ENCODE data around the gene GPR45. TPM values are rescaled to one million over a fixed set of nuclear protein-coding genes. Genes with fewer than 3 reads are reported as not detected.

GPR45 gene
- total and polyA plus RNA-seq, 2 of the 13 experiments (the other 11 are each of a cell fraction or from before 2014, with no cell fraction given), result not detected

DNA sequence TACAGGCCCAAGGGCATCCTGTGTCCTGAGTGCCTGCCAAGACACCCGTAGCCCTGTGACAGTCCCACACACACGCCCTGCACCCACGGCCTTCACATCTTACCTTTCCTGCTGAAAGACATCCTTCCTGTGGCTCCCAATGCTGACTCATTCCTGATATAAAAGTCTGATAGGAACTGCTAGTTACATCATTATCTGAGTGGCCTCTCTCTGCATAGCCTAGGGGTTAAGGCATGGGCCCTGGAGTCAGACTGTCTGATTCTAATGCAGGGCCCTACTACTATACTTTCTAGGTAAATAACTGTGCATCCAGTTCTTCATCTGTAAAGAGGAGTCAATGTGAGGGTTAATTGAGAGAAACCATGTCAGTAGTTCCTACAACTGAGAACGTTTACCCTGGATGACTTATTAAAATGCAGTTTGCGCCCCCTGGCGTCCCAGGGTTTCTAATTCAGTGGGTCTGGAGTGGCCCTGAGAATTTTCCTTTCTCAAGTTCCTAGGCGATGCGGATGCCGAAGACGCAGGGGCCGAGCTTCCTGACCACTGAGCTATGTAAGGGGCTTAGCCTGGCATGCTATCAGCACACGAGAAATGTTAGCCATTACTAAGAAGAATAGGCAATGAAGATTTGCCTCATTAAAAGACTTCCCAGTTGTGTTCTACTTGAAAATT, 6.0 kb upstream of the GPR45 start (continued):
- TF ChIP-seq SYNCRIP (IDR thresholded peaks at IDR 0.05; ENCODE audit: insufficient read depth, low read depth, low read length) (no peak), ZNF652 (CRISPR knock-in tag; IDR thresholded peaks at IDR 0.05; ENCODE audit: borderline replicate concordance, low read depth) (no peak), FUBP1 (CRISPR knock-in tag; IDR thresholded peaks at IDR 0.05; ENCODE audit: borderline replicate concordance) (no peak), CCAR2 (optimal IDR thresholded peaks at IDR 0.05; ENCODE audit: low read depth, low read length) (no peak), MIXL1 (CRISPR knock-in tag; IDR thresholded peaks at IDR 0.05) (peak; percentile 46; the same call in 1 of the 2 replicates), ZNF557 (CRISPR knock-in tag; IDR thresholded peaks at IDR 0.05) (no peak), RCOR2 (CRISPR knock-in tag; IDR thresholded peaks at IDR 0.05) (no peak), RARA (CRISPR knock-in tag; IDR thresholded peaks at IDR 0.05) (no peak), NR0B2 (CRISPR knock-in tag; IDR thresholded peaks at IDR 0.05) (no peak), KMT2A (CRISPR knock-in tag; IDR thresholded peaks at IDR 0.05) (no peak), THRA (CRISPR knock-in tag; IDR thresholded peaks at IDR 0.05; ENCODE audit: borderline replicate concordance) (peak; percentile 32; the same call in 1 of the 2 replicates), ZNF142 (CRISPR knock-in tag; IDR thresholded peaks at IDR 0.05) (no peak), SMAD9 (CRISPR knock-in tag; IDR thresholded peaks at IDR 0.05) (no peak), CTCF (CRISPR knock-in tag; IDR thresholded peaks at IDR 0.05) (peak; percentile 76), HDAC6 (IDR thresholded peaks at IDR 0.05; ENCODE audit: low read depth, low read length) (no peak)
- TF ChIP-seq, protein P1, sequence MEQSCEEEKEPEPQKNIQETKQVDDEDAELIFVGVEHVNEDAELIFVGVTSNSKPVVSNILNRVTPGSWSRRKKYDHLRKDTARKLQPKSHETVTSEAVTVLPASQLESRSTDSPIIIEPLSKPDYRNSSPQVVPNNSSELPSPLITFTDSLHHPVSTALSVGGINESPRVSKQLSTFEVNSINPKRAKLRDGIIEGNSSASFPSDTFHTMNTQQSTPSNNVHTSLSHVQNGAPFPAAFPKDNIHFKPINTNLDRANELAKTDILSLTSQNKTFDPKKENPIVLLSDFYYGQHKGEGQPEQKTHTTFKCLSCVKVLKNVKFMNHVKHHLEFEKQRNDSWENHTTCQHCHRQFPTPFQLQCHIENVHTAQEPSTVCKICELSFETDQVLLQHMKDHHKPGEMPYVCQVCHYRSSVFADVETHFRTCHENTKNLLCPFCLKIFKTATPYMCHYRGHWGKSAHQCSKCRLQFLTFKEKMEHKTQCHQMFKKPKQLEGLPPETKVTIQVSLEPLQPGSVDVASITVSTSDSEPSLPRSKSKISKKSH (CRISPR knock-in tag; IDR thresholded peaks at IDR 0.05; ENCODE audit: borderline replicate concordance), result no peak
